Keratinocyte (primary cell): Measurements from ENCODE around the gene GPC5. TPM values are rescaled to one million over a fixed set of nuclear protein-coding genes. Genes with fewer than 3 reads are reported as not detected.

ENCODE experiments used
- DNase-seq: peaks from one replicate; pipeline ENCODE4 v3.0.0-alpha.2; 2011; ENCODE audit warnings: low read depth, missing footprints, low spot score
- FAIRE-seq: peaks from 2 replicates; lab custom pipeline; 2011; peaks lifted over from hg19 to GRCh38; lab: Jason Lieb, UNC
- H2AFZ ChIP-seq: 2 replicates; pipeline ENCODE4 v1.6.0; 2012; ENCODE audit warnings: low read length, control low read depth, inconsistent platforms; ENCODE audit not compliant: control insufficient read depth
- H3K27ac ChIP-seq: 2 replicates; pipeline ENCODE4 v1.5.1; 2011; ENCODE audit warnings: low read length; ENCODE audit not compliant: control insufficient read depth, insufficient read depth
- H3K27me3 ChIP-seq: 3 replicates; pipeline ENCODE4 v1.6.0; 2011; ENCODE audit warnings: low read length; ENCODE audit not compliant: control insufficient read depth, insufficient read depth; ENCODE audit errors: extremely low read depth
- H3K36me3 ChIP-seq, 2 experiments: 2 replicates in 1 of 2; 3 replicates in 1 of 2; pipeline ENCODE4 v1.5.1; 2011; ENCODE audit warnings: low read length in 2 of 2, mild to moderate bottlenecking in 1 of 2; ENCODE audit not compliant: control insufficient read depth in 2 of 2, insufficient read depth in 2 of 2; ENCODE audit errors: extremely low read depth in 1 of 2
- H3K4me1 ChIP-seq: 3 replicates; pipeline ENCODE4 v1.5.1; 2011; ENCODE audit warnings: low read length; ENCODE audit not compliant: control insufficient read depth, insufficient read depth; ENCODE audit errors: extremely low read depth
- H3K4me2 ChIP-seq: 3 replicates; pipeline ENCODE4 v1.6.0; 2011; ENCODE audit warnings: low read depth, low read length; ENCODE audit not compliant: control insufficient read depth, insufficient read depth; ENCODE audit errors: extremely low read depth
- H3K4me3 ChIP-seq, 3 experiments: fragments of 200-600 bp in 1 of 3; sonication (generic) in 1 of 3; 2 replicates in 2 of 3; 3 replicates in 1 of 3; pipeline ENCODE4 v1.5.1; 2011 to 2016; ENCODE audit warnings: low read length in 3 of 3, mild to moderate bottlenecking in 3 of 3, control low read depth in 2 of 3, inconsistent platforms in 1 of 3, low read depth in 1 of 3, mixed read lengths in 1 of 3, mixed run types in 1 of 3, moderate library complexity in 1 of 3; ENCODE audit not compliant: control insufficient read depth in 2 of 3, insufficient read depth in 2 of 3; ENCODE audit errors: extremely low read depth in 1 of 3
- H3K79me2 ChIP-seq: 2 replicates; pipeline ENCODE4 v1.6.0; 2012; ENCODE audit warnings: low read length; ENCODE audit not compliant: control insufficient read depth, insufficient read depth
- H3K9ac ChIP-seq: 3 replicates; pipeline ENCODE4 v1.6.0; 2011; ENCODE audit warnings: low read length; ENCODE audit not compliant: control insufficient read depth, insufficient read depth; ENCODE audit errors: extremely low read depth
- H3K9me1 ChIP-seq: 3 replicates; pipeline ENCODE4 v1.6.0; 2011; ENCODE audit warnings: low read length; ENCODE audit not compliant: control insufficient read depth, insufficient read depth; ENCODE audit errors: extremely low read depth
- H3K9me3 ChIP-seq: 2 replicates; pipeline ENCODE4 v1.5.1; 2012; ENCODE audit warnings: low read depth, low read length; ENCODE audit not compliant: control insufficient read depth
- H4K20me1 ChIP-seq: 3 replicates; pipeline ENCODE4 v1.6.0; 2011; ENCODE audit warnings: low read length; ENCODE audit not compliant: control insufficient read depth, insufficient read depth; ENCODE audit errors: extremely low read depth
- EZH2 ChIP-seq: IDR thresholded peaks from one replicate; pipeline ENCODE4 v1.6.1; 2012; ENCODE audit warnings: inconsistent platforms, mild to moderate bottlenecking, low read length, moderate library complexity
- dilution Hi-C: fragments of 300-500 bp; cut with MboI; formaldehyde crosslinking; loops from one replicate; pipeline ENCODE4 v1.7.0; 2020; ENCODE audit warnings: low sequenced_read_pairs; ENCODE audit not compliant: extremely low pct_ligation_motif_present
- polyA plus RNA-seq, 5 experiments: library from polyadenylated mRNA; depleted of rRNA in 3 of 5; stranded (reverse) in 3 of 5; stranded (forward) in 1 of 5; unstranded in 1 of 5; fragments of >200 nt; gene quantifications; 1 replicate in 1 of 5; 2 replicates in 3 of 5; 3 replicates in 1 of 5; pipeline versions ENCODE4 v1.2.1 to v1.2.3, GENCODE V29; 2011 to 2012; ENCODE audit warnings: missing spikeins in 2 of 5, low read depth in 1 of 5, low replicate concordance in 1 of 5
- TF ChIP-seq, protein P1 (sequence below), 3 experiments: IDR thresholded peaks in 1 of 3; conservative IDR thresholded peaks in 1 of 3; optimal IDR thresholded peaks in 1 of 3; 2 replicates in 2 of 3; 3 replicates in 1 of 3; pipeline versions ENCODE3 to v1.5.1; 2011; ENCODE audit warnings: low read length in 3 of 3, mild to moderate bottlenecking in 3 of 3, moderate library complexity in 2 of 3, control low read depth in 1 of 3, inconsistent platforms in 1 of 3; ENCODE audit not compliant: insufficient read depth in 2 of 3; ENCODE audit errors: extremely low read depth in 1 of 3

GPC5 gene
- polyA plus RNA-seq, 1 donor (not counting 4 experiments of a cell fraction or from before 2014, with no cell fraction given): 0.10 TPM

DNA sequence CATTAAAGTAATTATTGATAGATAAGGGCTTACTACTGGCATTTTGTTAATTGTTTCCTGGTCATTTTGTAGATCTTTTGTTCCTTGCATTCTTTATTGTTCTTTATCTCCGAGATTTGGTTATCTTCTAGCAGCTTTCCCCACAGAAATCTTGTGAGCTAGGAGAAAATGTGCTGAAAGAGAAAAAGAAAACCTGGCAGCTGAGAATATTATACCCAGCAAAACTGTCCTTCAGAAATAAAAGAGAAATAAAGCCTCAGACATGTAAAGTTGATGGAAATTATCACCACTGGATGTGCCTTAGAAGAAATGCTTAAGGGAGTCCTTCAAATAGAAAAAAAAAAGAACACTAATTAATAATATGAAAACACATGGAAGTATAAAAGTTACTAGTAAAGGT, 1363.3 kb downstream of the GPC5 start:
- H3K9ac ChIP-seq: no peak overlapping the region
- dilution Hi-C loops: no loop called here
- H3K27ac ChIP-seq: no peak overlapping the region
- DNase-seq (no peak), FAIRE-seq (no peak)
- no peaks in the 10 kb centered on the region for H3K4me1 ChIP-seq
- no peak overlapping the region for H3K4me2 ChIP-seq
- no peak overlapping the region for H2AFZ ChIP-seq
- H3K36me3 ChIP-seq: no peaks in the 10 kb centered on the region
- H3K27me3 ChIP-seq: no peaks in the 10 kb centered on the region
- no peak for TF ChIP-seq EZH2
- TF ChIP-seq, protein P1, sequence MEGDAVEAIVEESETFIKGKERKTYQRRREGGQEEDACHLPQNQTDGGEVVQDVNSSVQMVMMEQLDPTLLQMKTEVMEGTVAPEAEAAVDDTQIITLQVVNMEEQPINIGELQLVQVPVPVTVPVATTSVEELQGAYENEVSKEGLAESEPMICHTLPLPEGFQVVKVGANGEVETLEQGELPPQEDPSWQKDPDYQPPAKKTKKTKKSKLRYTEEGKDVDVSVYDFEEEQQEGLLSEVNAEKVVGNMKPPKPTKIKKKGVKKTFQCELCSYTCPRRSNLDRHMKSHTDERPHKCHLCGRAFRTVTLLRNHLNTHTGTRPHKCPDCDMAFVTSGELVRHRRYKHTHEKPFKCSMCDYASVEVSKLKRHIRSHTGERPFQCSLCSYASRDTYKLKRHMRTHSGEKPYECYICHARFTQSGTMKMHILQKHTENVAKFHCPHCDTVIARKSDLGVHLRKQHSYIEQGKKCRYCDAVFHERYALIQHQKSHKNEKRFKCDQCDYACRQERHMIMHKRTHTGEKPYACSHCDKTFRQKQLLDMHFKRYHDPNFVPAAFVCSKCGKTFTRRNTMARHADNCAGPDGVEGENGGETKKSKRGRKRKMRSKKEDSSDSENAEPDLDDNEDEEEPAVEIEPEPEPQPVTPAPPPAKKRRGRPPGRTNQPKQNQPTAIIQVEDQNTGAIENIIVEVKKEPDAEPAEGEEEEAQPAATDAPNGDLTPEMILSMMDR (optimal IDR thresholded peaks at IDR 0.05 in 1 of 3, IDR thresholded peaks at IDR 0.05 in 1 of 3, conservative IDR thresholded peaks at IDR 0.05 in 1 of 3; ENCODE audit: extremely low read depth in 1 of 3, insufficient read depth in 2 of 3, low read length in 3 of 3): no peak
- no peaks in the 10 kb centered on the region for H3K9me3 ChIP-seq
- H3K79me2 ChIP-seq: no peaks in the 10 kb centered on the region
- no peaks in the 10 kb centered on the region for H3K9me1 ChIP-seq
- H3K4me3 ChIP-seq: no peak overlapping the region
- no peaks in the 10 kb centered on the region for H4K20me1 ChIP-seq

DNA sequence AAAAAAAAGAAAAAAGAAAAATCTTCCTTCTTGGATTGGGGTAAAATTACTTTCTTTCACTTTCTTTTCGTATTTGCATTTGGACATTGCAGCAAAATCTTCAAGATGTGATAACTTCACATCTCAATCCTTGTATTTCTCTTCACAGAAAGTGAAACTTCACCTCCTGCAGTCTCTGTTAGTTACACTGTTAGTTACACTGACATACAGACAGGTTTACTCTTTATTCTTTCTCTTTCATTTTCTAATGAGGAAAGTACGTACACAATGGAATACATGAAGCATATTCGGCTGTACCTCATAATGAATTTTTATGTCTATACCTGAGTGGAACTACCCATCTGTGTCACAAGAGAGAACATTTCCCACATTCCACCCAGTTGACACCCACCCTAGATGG, 1369.0 kb downstream of the GPC5 start:
- dilution Hi-C loops: no loop called here
- Histone ChIP-seq H3K9me1 (no peaks in the 10 kb centered on the region), H3K27ac (no peak overlapping the region), H3K4me2 (no peak overlapping the region), H3K79me2 (no peaks in the 10 kb centered on the region), H3K9ac (no peak overlapping the region), H3K27me3 (no peaks in the 10 kb centered on the region), H4K20me1 (no peaks in the 10 kb centered on the region), H3K9me3 (no peaks in the 10 kb centered on the region), H3K4me1 (no peaks in the 10 kb centered on the region), H3K36me3 (no peaks in the 10 kb centered on the region), H3K4me3 (no peak overlapping the region), H2AFZ (no peak overlapping the region)
- TF ChIP-seq, protein P1 (optimal IDR thresholded peaks at IDR 0.05 in 1 of 3, IDR thresholded peaks at IDR 0.05 in 1 of 3, conservative IDR thresholded peaks at IDR 0.05 in 1 of 3; ENCODE audit: extremely low read depth in 1 of 3, insufficient read depth in 2 of 3, low read length in 3 of 3): no peak
- DNase-seq (no peak), FAIRE-seq (no peak)
